KOPT-K1 (cell line): ENCODE data around the gene ZNF146.
"Not testable (repeated sequence)": the region's sequence is repeated elsewhere in the genome, so short reads cannot be mapped to it uniquely, and the experiment has no call there.

ENCODE experiments used
- H3K27ac ChIP-seq: fragments of 200-600 bp; sonication (generic); 2 replicates; pipeline ENCODE4 v1.5.1; 2016; ENCODE audit warnings: antibody characterized with exemption, mild to moderate bottlenecking, low read depth, low read length; ENCODE audit not compliant: poor library complexity, severe bottlenecking
- H3K36me3 ChIP-seq: fragments of 200-600 bp; sonication (generic); 2 replicates; pipeline ENCODE4 v1.5.1; 2017; ENCODE audit warnings: antibody characterized with exemption, mild to moderate bottlenecking, low read length, moderate library complexity; ENCODE audit not compliant: insufficient read depth
- H3K9me3 ChIP-seq: fragments of 200-600 bp; sonication (generic); 2 replicates; pipeline ENCODE4 v1.5.1; 2017; ENCODE audit warnings: antibody characterized with exemption, low read length, mild to moderate bottlenecking; ENCODE audit not compliant: insufficient read depth, poor library complexity, severe bottlenecking

The ZNF146 gene

GRCh38 chr19:36212895-36213294 is 2.0 kb upstream of the ZNF146 start:
- H3K9me3 ChIP-seq = peaks cover 11% of the 10 kb centered on the region
- no peak overlapping the region for H3K27ac ChIP-seq
- H3K36me3 ChIP-seq = peaks cover 10% of the 10 kb centered on the region

GRCh38 chr19:36215276-36216123 is 594 bp downstream of the ZNF146 start:
- Histone ChIP-seq H3K9me3 (peaks cover 24% of the 10 kb centered on the region), H3K36me3 (peaks cover 30% of the 10 kb centered on the region), H3K27ac (peak overlapping the region; percentile 78)

GRCh38 chr19:36221474-36221873 is 6.6 kb downstream of the ZNF146 start:
- peaks cover 81% of the 10 kb centered on the region for H3K9me3 ChIP-seq
- H3K27ac ChIP-seq = no peak overlapping the region
- H3K36me3 ChIP-seq = peaks cover 89% of the 10 kb centered on the region

GRCh38 chr19:36222503-36222902 is 7.6 kb downstream of the ZNF146 start:
- no peak overlapping the region for H3K27ac ChIP-seq
- H3K9me3 ChIP-seq = peaks cover 81% of the 10 kb centered on the region
- peaks cover 93% of the 10 kb centered on the region for H3K36me3 ChIP-seq

GRCh38 chr19:36225219-36225892 is 10.4 kb downstream of the ZNF146 start:
- Histone ChIP-seq H3K27ac (no peak overlapping the region), H3K36me3 (peaks cover 98% of the 10 kb centered on the region), H3K9me3 (peaks cover 97% of the 10 kb centered on the region)

- H3K9me3 ChIP-seq = peaks cover 100% of the 10 kb centered on the region
- not testable (repeated sequence) for H3K27ac ChIP-seq
- peaks cover 100% of the 10 kb centered on the region for H3K36me3 ChIP-seq
Measured at GRCh38 chr19:36233626-36234025, 18.7 kb downstream of the ZNF146 start.

- Histone ChIP-seq H3K9me3 (peaks cover 95% of the 10 kb centered on the region), H3K36me3 (peaks cover 91% of the 10 kb centered on the region), H3K27ac (no peak overlapping the region)
Measured at GRCh38 chr19:36236304-36236945, 21.5 kb downstream of the ZNF146 start.

- peaks cover 94% of the 10 kb centered on the region for H3K9me3 ChIP-seq
- H3K36me3 ChIP-seq = peaks cover 86% of the 10 kb centered on the region
- H3K27ac ChIP-seq = no peak overlapping the region
Measured at GRCh38 chr19:36236946-36237310, 22.0 kb downstream of the ZNF146 start.

GRCh38 chr19:36244066-36244465 is 29.2 kb downstream of the ZNF146 start:
- no peak overlapping the region for H3K27ac ChIP-seq
- peaks cover 15% of the 10 kb centered on the region for H3K36me3 ChIP-seq
- peaks cover 59% of the 10 kb centered on the region for H3K9me3 ChIP-seq

GRCh38 chr19:36245210-36246005 is 30.5 kb downstream of the ZNF146 start:
- Histone ChIP-seq H3K9me3 (peaks cover 47% of the 10 kb centered on the region), H3K27ac (no peak overlapping the region), H3K36me3 (peaks cover 3% of the 10 kb centered on the region; the same call in 1 of the 2 replicates)

GRCh38 chr19:36246006-36246481 is 31.1 kb downstream of the ZNF146 start:
- Histone ChIP-seq H3K36me3 (no peaks in the 10 kb centered on the region), H3K9me3 (peaks cover 41% of the 10 kb centered on the region), H3K27ac (no peak overlapping the region)

GRCh38 chr19:36252047-36252446 is 37.1 kb downstream of the ZNF146 start:
- no peak overlapping the region for H3K27ac ChIP-seq
- peaks cover 32% of the 10 kb centered on the region for H3K9me3 ChIP-seq
- H3K36me3 ChIP-seq = no peaks in the 10 kb centered on the region

GRCh38 chr19:36254848-36255247 is 39.9 kb downstream of the ZNF146 start:
- Histone ChIP-seq H3K27ac (no peak overlapping the region), H3K36me3 (no peaks in the 10 kb centered on the region), H3K9me3 (peaks cover 59% of the 10 kb centered on the region)

- no peaks in the 10 kb centered on the region for H3K36me3 ChIP-seq
- no peak overlapping the region for H3K27ac ChIP-seq
- H3K9me3 ChIP-seq = peaks cover 59% of the 10 kb centered on the region
Measured at GRCh38 chr19:36255316-36255715, 40.4 kb downstream of the ZNF146 start.
